Astrocyte of the cerebellum (primary cell): ENCODE data around the gene CD3G.
A peak's percentile ranks its signal among the peaks of the same experiment; 100 is the strongest.
"Not testable (repeated sequence)": the region's sequence is repeated elsewhere in the genome, so short reads cannot be mapped to it uniquely, and the experiment has no call there.

ENCODE experiments used
- DNase-seq: peaks from one replicate; pipeline ENCODE4 v3.0.0-alpha.2; 2011; ENCODE audit warnings: low read depth
- H3K4me3 ChIP-seq: 2 replicates; pipeline ENCODE4 v1.5.1; 2011; ENCODE audit warnings: mild to moderate bottlenecking, low read depth, low read length, moderate library complexity
- in situ Hi-C: cut with HindIII; loops from 2 replicates; pipeline ENCODE4 v1.10.0; 2017; ENCODE audit warnings: low sequenced_read_pairs
- TF ChIP-seq, protein P1 (sequence below): IDR thresholded peaks from 2 replicates; pipeline ENCODE4 v1.5.1; 2012; ENCODE audit warnings: low read length, low read depth, moderate library complexity, mild to moderate bottlenecking; ENCODE audit errors: missing control alignments

CD3G gene

DNA sequence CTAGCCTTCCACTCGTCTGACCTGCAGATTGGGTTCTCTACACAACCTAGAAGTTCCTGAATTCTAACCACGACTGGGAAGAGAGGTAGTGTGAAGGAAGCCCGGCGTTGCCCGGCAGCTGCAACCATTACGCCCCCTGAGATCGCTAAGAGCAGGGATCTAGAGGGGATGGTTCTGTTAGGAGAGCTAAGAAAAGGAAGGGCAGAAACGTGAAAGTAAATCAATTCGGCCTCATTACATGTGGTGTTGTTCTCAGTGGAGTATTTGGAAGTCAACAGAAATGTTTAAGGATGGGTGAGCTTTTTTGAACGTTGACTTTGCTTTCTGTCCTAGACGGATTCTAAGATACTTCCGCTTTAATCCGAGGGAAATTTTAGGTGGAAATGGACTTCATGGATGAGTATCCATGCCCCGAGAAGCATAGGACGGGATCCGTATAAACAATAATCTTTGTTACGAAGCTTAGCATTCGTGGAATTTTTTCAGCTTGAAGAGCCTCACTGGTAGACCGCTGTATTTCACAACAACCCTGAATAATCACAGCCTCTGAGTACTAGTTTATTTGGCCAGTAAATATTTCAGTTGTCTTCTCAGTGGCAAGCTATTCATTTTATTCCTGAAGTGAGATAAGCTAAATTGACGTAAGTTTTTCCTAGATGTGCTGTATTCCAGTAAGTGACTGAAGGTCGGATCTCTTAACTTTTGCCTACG, 57.9 kb downstream of the CD3G start:
- TF ChIP-seq, protein P1, sequence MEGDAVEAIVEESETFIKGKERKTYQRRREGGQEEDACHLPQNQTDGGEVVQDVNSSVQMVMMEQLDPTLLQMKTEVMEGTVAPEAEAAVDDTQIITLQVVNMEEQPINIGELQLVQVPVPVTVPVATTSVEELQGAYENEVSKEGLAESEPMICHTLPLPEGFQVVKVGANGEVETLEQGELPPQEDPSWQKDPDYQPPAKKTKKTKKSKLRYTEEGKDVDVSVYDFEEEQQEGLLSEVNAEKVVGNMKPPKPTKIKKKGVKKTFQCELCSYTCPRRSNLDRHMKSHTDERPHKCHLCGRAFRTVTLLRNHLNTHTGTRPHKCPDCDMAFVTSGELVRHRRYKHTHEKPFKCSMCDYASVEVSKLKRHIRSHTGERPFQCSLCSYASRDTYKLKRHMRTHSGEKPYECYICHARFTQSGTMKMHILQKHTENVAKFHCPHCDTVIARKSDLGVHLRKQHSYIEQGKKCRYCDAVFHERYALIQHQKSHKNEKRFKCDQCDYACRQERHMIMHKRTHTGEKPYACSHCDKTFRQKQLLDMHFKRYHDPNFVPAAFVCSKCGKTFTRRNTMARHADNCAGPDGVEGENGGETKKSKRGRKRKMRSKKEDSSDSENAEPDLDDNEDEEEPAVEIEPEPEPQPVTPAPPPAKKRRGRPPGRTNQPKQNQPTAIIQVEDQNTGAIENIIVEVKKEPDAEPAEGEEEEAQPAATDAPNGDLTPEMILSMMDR, result no peak
- DNase-seq, result peak; percentile 44
- in situ Hi-C loops, result no loop called here
- peak overlapping the region; percentile 86 for H3K4me3 ChIP-seq

DNA sequence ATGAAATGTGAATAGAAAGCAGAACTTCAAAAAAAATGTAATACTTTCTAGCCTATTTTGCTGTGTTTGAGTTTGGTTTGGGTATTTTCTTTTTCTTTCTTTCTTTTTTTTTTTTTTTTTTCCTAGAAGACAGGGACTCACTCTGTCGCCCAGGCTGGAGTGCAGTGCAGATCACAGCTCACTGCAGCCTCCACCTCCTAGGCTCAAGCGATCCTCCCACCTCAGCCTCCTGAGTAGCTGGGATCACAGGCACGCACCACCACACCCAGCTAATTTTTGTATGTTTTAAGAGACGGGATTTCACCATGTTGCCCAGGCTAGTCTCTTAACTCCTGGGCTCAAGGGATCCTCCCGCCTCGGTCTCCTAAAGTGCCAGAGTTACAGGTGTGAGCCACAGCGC, 58.5 kb downstream of the CD3G start:
- DNase-seq, in situ Hi-C loops: not testable (repeated sequence)
- peak overlapping the region; percentile 86 for H3K4me3 ChIP-seq
